GM19351 (cell line): ENCODE measurements around the gene UBE2G2.
"Not testable (repeated sequence)": the region's sequence is repeated elsewhere in the genome, so short reads cannot be mapped to it uniquely, and the experiment has no call there.

ENCODE experiments used
- ATAC-seq: cut with Tn5 transposase; IDR thresholded peaks from one replicate; pipeline ENCODE4 v1.9.1; 2021; ENCODE audit warnings: mild to moderate bottlenecking, moderate library complexity; ENCODE audit not compliant: unreplicated experiment

UBE2G2 gene

DNA sequence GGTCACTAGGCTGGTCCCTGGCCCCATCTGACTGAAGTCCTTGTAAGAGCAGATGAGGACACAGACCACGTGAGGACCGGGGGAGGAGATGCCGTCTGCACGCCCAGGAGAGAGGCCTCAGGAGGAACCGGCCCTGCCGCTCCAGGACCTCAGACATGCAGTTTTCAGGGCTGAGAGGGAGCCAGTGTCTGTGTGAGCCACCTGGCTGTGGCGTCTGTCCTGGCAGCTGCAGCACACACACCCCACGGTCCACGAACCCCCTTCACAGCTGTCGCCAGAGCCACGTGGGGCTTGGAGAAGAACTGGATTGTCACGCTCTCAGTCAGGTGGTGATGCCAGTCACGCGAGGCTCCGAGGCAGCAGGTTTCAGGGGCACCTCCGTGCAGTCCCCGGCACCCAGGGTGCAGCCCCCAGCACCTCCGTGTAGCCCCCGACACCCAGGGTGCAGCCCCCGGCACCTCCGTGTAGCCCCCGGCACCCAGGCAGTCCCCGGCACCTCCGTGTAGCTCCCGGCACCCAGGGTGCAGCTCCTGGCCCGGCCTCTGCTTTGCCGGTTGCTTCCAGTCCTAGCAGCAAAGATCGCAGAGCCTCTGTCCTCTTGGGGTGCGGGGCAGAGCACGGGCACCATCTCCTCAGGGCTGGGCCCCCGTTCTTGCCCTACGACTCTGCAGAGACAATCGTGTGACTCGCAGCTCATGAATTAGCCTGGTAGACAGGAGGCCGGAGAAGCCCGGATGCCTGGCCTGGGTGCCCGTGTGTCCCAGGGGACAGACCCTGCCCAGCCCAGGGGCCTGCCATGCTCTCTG is 35.2 kb upstream of the UBE2G2 start:
- no peak for ATAC-seq

DNA sequence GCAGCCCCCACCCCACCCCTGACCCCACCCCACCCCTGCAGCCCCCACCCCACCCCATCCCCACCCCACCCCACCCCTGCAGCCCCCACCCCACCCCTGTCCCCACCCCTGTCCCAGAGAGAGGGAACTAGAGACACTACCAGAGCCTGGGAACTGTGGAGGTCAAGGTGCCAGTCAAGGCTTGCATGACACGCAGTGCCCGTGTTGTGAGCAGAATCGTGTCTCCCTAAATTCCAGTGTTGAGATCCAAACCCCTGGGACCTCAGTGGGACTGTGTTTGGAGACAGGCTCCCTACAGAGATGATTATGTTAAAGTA is 34.7 kb upstream of the UBE2G2 start:
- ATAC-seq: no peak

- no peak for ATAC-seq
Observed at GRCh38 chr21:44835647-44835973, 34.0 kb upstream of the UBE2G2 start.

DNA sequence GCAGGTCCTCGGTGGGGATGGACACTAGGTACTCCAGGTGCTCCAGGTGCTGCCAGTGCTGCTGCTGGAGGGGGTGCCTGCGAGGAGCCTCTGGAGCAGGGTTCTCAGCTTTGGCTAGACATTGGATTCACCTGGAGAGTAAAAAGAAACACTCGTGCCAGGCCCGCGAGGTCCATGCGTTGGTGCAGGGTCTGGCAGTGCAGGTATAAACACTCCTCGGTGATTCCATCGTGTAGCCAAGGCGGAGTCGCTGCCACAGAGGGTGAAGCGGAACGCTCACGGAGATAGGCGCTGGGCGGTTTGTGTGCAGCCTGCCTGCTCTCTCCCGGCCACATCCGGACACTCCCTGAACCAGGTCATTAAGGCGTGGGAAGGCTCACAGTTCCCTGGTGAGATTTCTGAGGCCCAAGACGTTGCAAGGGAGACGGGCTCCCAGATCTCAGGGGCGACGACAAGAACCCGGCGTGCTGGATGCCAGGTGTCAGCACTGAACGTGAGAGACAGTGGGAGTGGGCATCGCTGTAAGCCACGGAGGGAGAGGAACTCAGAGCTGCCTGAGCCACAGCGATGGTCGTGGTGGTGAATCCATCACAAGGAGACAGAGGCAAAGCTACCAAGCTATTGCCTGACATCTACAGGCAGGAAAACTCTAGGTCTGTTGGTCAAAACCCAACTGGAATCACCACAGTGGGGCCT is 33.5 kb upstream of the UBE2G2 start:
- no peak for ATAC-seq

DNA sequence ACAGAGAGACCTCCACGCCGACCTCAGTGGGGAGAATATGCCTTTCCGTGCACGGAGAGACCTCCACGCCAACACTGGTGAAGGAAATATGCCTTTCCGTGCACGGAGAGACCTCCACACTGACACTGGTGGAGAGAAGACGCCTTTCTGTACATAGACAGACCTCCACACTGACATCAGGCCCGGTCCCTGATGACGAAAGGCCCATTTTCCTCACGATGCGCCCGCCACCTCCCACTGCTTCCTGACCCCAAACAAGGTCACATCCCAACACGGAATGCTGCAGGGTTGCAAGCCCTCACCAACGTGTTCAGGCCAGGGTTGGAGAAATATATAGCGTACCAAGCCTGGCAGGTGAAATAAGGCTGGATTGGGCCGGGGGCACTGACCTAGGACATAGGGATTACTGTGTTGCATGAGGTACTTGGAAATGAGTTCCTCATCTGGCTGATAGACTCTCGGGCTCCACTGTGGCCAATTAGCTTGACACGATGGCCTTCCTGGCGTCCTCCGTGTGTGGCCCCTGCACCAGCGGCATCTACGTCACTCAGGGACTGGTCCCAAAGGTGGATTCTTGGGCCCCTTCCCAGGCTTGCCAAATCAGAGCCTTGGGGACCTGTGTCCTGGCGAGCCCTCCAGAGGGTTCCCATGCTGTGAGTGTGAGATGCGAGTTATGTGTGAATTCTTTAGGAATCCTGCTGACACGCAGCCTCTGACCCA is 32.8 kb upstream of the UBE2G2 start:
- ATAC-seq: no peak

DNA sequence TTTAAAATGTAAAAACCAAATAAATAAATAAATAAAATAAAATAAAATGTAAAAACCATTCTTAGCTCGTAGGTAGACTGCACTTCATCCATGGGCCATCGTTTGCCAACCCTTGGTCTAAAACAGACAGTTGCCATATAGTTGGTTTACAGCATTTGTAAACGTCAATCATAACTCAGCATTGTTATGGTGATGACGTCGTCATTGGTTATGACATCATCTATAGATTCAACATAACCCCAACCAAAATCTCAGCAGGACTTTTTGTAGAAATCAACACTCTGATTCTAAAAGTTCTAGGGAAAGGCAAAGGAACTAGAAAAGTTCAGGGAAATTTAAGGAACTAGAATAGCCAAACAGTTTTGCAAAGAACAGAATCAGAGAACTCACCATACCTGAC is 32.0 kb upstream of the UBE2G2 start:
- ATAC-seq: no peak

- not testable (repeated sequence) for ATAC-seq
Observed at GRCh38 chr21:44832516-44833255, 31.1 kb upstream of the UBE2G2 start.

GRCh38 chr21:44831227-44831860 is 29.7 kb upstream of the UBE2G2 start:
- no peak for ATAC-seq

- ATAC-seq: no peak
Observed at GRCh38 chr21:44829507-44830092, 28.0 kb upstream of the UBE2G2 start.

GRCh38 chr21:44828362-44829056 is 26.9 kb upstream of the UBE2G2 start:
- ATAC-seq: no peak

DNA sequence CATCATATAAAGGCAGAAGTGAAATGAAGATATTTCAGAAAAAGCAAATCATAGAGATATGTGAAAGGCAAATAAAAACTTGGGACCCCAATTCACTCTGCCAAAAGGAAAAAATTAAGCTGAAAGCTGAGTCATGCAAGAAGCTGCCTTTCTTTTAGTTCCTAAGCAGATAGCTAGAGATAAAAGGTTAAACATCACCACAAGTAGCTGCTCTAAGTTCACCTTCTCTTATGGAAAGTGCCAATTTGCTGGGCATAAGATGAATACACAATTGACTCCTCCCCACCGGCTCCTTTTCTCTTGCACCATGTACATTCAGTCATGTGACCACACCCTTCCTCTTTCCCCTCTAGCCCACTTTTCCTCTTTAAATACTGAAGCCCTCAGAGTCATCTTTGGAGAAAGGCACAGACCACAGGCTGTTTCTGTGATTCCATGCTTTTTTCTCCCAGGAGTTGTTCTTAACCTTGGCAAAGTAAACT is 21.6 kb upstream of the UBE2G2 start:
- ATAC-seq: no peak

DNA sequence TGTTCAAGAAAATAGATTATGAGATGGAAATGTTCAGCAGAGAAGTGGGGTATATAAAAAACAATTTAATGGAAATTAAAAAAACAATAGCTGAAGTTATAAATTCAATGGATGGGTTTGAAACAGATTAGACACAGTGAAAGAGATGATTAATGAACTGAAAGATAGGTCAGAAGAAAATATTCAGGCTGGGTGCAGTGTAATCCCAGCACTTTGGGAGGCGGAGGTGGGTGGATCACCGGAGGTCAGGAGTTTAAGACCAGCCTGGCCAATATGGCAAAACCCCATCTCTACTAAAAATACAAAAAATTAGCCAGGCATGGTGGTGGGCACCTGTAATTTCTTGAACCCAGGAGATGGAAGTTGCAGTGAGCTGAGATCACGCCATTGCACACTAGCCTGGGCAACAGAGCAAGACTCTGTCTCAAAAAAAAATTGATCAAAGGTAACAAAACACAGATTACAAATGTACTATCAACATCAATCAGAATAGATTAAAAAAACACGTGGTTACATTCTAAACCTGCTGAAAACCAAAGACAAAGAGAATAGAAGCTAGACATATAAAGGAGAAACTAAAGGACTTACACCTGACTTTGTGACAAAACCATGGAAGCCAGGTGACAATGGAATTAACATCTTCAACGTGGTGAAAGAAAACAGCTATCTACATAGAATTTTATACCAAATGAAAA is 21.0 kb upstream of the UBE2G2 start:
- no peak for ATAC-seq

DNA sequence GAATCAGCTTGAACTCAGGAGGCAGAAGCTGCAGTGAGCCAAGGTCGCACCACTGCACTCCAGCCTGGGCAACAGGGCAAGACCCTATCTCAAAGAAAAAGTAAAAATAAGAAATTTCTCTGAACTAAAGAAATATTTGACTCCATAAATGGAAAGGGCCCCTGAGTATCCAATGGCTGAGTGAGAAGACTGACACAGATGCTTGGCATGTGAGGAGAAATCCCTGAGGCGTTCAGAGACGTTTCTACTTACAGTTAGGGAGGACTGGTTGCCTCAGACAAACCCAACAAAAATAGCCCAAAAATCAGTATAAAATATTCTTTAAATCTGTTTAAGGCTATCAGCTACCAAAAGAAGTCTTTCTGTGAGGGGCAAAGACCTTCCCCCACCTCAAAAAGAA is 19.2 kb upstream of the UBE2G2 start:
- no peak for ATAC-seq

DNA sequence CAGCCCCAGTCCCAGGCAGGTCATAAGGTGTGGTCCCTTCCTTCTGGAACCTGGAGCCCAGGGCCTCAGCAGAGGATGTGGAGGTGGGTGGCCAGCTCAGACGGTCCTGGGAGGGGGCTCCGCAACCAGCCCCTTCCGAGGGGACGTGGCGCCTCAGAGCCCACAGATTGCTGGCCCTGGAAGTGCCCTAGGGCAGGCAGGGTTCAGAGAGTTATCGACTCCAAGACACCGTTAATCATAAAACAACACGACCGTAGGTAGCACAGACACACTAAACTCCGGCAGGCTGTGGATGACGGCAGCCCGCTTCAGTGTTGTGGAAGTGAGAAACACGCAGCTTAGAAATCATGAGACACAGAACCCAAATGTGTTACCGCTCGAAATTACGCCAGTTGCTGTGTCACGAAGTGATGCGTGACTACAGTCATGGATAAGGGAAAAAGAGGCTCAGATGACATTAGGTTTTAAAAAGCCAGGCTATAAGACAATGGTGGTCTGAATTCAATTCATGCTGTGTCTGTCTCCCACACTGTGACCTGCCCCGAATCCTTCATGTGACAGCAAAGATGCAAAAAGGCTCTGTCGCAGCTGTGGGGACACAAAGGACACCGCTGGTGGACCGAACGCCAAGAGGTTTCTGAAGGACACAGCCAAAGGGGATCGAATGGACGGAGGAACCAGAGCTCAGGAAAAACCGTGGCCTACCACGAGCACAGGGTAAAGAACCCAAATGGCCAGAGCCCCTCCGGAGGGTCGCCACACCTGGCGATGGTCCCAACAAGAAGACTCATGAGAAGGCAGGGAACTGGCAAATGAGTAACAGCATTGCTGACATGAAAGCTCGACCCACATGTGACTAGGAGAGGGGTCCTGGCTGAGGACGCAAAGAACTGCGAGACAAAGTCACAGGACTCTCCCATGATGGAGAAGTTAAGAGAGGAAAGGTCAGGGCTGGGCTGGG is 17.9 kb upstream of the UBE2G2 start:
- ATAC-seq: no peak

DNA sequence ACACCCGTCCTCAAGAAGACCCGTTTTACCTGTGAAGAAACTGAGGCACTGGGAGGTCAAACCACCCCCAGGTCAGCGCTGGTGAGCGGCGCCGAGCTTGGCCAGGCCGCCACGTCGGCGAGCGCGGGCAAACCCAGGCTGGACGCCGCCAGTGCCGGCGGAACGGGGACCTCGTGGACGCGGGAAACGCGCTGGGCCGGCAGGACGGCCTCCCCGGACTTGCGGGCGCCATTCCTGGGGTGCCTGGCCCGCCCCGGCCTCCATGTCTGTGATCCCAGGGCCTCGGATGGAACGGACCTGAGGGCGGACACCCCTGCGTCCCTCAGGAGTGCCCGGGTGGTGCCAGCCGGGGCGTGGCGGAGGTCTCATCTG is 17.0 kb upstream of the UBE2G2 start:
- ATAC-seq: no peak

DNA sequence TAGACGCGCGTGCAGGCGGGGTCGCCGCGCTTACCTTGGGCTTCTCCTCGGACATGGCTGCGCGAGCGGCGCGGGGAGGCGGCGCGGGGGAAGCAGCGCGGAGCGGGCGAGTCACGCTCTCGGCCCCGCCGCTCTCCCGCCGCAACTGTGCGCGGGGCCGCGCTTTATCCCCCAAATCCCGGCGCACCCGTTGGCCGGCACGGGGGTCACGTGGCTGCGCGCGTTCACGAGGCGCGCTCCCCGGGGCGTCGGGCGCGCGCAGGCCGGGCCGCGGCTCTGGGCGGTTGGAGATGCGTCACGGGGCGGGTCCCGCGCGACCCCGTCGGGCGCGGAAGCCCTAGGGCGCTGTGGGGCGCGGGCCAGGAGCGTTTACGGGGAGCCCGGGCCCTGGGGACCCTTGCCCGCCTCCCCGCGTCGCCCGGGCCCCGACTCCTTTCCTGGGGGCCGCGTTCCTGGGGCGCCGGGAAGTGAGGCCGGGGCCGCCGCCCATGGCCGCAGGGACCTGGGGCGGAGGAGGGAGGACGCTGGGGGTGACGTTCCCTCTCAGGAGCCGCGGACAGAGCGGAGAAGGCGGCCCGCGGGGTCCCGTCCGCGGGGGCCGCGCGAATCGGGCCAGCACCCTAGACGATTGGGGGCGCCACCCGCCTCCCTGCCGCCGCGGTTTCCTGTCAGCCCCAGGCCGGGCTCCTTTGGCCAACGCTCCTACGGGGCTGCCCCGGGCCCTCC is 16.5 kb upstream of the UBE2G2 start, which contains the start of gene SUMO3:
Gene SUMO3 (minus strand): TSS at position 149 of the 726 bp plus-strand sequence. CDS start 94 bp downstream, at position 55.
- ATAC-seq: peak; percentile 61

DNA sequence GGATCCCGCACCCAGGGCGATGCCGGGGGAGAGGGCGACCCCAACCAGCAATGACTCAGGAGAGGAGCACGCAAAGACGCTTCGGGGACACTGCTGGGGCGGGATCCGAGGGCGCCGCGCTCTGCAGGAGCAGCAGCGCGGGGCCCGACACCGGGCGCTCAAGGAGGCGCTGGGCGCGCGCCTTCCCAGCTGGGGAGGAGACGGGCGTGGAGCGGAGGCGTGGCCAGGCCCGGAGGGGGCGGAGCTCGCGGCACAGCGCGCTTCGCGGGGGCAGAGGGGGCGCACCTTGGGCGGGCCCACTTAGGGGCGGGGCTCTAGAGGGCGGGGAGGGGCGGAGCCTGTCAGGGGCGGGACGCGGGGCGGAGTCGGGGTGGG is 15.9 kb upstream of the UBE2G2 start:
- peak; percentile 69 for ATAC-seq
